Posterior cingulate gyrus (tissue), 11 donors: ENCODE data around the gene MAPK8IP3.
"Not testable (repeated sequence)": the region's sequence is repeated elsewhere in the genome, so short reads cannot be mapped to it uniquely, and the experiment has no call there.

Experiments used
- DNase-seq, 10 donors: peaks; one replicate each; pipeline versions ENCODE4 v3.0.0 to v3.0.0-alpha.2; 2020 to 2021; ENCODE audit warnings: mixed read lengths in 3 of 10
- intact Hi-C: fragments of 100-400 bp; cut with DNase I; formaldehyde crosslinking; loops from one replicate; pipeline ENCODE4 v1.15.1; 2023

MAPK8IP3 gene

DNA sequence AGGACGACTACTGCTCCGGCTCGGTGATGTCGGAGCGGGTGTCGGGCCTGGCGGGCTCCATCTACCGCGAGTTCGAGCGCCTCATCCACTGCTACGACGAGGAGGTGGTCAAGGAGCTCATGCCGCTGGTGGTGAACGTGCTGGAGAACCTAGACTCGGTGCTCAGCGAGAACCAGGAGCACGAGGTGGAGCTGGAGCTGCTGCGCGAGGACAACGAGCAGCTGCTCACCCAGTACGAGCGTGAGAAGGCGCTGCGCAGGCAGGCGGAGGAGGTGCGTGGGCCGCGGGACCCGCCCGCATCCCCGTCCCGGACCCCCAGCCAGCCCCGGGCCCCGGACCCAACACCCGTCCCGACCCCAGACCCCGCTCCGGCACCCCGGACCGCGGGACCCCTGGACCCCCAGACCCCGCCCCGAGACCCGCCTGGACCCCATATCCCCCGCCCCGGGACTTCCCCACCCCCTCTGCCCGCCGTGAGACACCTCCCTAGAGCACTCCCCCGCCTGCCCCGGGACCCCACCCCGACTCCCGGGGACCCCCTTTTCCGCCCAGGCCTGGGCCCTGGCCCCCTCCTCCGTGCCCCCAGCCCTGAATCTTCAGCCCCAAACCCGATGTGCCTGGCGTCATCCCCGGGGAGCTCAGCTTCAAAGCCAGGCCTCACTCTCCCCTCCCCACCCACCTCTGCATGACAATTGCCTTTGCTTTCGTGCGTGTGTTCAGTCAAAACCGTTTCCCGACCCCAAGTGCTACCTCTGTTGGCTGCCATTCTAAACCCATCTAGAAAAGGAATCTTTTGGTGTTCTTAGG lies 594 bp downstream of the MAPK8IP3 start:
- intact Hi-C loops, result loop anchor here (5.0 kb wide), 2 partner anchors 66 to 94 kb away; partner anchors contain the start of genes CRAMP1, EME2, IFT140 and MRPS34
- DNase-seq, result peak in 2 of 10 donors; percentile 73 to 80

DNA sequence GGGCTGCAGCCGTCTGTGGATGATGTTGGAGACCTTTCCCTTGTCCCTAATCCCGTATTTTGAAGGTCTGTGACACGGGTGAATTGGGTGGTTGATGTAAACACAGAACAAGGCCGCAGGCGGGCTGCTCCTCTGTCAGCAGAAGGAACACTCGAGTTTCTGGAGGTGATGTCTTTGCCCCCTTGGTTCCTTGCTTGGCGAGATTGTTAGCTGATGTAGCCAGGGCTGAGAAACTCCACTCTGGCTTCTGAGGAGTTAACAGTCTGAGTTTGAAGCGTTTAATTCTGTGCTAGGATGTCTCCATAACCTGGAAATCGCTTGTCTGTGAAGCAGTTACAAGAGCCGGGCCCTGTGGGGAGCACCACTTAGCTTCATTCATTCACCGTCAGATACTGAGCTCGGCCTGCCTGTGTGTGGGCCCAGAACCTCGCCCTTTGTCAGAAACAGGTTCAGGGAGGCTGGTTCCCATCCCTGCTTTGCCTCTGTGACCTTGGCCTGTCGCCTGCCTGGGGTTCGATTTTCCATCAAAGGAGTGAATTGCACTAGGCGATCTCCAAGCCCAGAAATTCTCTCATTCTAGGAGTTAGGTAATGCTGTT lies 1.3 kb downstream of the MAPK8IP3 start:
- intact Hi-C loops, result loop anchor here (5.0 kb wide), 2 partner anchors 65 to 95 kb away; partner anchors contain the start of genes CRAMP1, EME2, IFT140 and MRPS34
- peak in 3 of 10 donors; percentile 28 to 88 (median 77) for DNase-seq

DNA sequence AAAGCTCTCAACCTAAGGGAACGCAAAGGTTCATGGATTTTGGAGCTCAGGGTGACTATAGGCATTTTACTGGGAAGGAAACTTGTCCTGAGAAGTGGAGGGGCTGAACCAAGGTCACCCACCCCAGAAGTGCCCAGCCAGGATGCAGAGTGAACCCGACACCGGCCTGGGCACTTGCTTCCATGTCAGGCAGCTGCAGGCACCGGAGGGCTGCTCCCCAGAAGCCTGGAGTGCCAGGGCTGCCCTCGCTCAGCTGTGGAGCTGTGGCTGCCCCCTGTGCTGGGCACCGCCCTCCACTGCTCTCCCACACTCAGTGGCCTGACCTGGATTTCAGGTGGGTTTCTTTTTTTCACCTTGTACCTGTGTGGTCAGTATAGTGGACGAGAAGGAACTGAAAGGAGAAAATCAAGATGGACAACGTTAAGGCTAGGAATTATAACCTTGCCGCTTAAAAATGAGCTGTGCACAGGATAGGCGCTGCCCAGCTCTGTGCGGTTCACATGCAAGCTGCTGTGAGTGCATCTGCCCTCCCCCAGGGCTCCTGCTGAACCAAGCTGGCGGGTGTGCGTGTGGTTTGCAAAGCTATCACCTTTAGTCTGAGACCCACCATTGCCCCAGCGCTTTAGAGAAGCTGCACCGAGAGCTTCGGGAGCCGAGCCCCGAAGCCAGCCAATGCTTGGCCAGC lies 2.2 kb downstream of the MAPK8IP3 start:
- peak in 2 of 10 donors; percentile 59 to 65 for DNase-seq
- intact Hi-C loops, result loop anchor here (5.0 kb wide), 2 partner anchors 64 to 96 kb away; partner anchors contain the start of genes CRAMP1, EME2, IFT140 and MRPS34

DNA sequence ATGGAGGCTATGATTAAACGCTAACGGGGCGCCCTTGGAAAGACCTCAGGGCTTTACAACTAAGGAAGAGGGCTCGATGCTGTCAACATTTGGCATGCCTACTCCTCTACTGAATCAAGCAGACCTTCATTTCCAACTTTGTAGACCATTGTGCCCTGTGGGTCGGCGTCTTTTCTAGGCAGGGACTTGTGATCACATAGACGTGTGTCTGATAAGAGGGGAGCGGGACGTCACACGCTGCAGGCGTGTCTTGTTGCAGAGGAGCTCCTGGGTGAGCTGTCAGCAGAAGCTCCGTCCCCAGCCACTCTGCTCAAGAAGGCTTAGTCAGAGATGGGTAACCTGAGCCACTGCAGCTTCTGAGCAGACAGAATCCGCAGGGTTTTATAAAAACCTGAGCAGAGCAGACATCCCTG lies 2.8 kb downstream of the MAPK8IP3 start:
- DNase-seq, result peak in 7 of 10 donors; percentile 39 to 94 (median 78)
- intact Hi-C loops, result loop anchor here (5.0 kb wide), 2 partner anchors 64 to 96 kb away; partner anchors contain the start of genes CRAMP1, EME2, IFT140 and MRPS34

DNA sequence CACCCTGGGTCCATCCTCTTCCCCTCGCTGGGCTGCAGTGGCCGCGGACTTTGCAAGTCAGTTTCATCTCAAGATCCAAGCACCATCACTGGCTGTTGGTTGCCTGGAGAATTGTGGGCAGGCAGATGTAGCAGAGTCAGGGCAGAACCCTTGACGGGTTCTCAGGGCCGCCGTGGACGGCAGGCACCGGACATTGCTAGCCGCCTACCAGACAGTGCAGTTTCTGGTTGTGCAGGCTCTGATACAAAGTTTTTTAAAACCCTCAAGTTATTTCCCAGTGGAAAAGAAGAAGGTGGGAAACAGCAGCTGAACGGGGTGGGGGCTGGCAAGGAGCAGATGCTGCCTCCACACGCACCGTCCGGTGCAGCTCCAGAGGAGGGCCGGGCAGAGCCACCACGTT lies 3.4 kb downstream of the MAPK8IP3 start:
- DNase-seq, result peak in 1 of 10 donors; percentile 72
- intact Hi-C loops, result loop anchor here (5.0 kb wide), 2 partner anchors 63 to 97 kb away; partner anchors contain the start of genes CRAMP1, EME2, IFT140 and MRPS34

DNA sequence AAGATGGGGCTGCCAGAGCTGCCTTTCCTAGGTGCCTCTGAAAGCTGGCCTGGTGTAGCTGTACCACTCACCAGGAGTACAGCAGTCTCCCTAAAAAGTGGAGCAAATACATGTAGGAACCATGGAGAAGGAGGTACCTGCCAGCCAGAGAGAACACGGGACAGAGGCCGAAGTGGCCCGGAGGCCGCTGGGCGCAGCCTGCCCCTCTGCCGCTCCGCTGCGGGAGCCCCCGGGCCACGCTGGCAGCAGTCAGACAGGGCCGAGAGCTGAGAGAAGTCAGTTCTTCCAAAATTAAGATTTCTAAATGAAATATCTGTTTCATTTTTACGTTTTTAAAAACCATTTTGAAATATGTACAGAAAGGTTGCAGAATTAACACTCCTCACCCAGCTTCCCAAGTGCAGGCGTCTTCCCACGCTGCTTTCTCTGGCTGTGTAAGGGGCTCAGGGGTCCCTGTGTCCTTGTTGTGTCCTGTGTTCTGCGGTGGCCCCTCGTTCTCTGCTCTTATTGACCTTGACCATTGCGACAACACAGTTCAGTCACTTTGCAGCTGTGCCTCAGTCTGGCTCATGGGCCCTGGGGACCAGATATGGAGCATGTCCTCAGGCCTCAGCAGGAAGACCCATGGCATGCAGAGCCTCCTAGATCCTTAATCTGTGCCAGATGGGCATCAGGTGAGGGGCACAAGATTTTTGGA lies 5.0 kb downstream of the MAPK8IP3 start:
- intact Hi-C loops, result no loop called here
- peak in 3 of 10 donors; percentile 32 to 54 (median 50) for DNase-seq

DNA sequence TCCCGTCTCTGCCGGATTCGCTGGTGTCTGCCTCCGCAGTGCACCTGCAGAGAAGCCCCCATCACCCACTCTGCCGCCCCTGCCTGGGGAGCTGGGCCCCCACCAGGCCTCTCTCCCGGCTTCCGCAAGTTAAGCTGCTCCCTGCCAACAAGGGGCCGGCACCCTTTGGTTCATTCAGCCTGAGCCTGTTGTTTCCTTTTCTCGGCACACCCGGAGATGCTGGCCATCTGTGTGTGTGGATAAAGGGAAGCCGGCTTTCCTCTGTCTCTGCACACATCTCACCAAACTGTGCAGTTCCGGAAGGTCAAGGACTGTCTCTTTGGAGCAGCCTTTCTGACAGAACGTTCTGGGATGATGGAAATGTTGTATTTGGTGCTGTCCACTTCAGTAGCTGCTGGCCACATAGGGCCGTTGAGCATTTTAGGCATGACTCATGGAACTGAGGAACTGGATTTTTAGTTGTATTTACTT lies 6.8 kb downstream of the MAPK8IP3 start:
- DNase-seq, result peak in 3 of 10 donors; percentile 72 to 77 (median 76)
- intact Hi-C loops, result no loop called here

DNA sequence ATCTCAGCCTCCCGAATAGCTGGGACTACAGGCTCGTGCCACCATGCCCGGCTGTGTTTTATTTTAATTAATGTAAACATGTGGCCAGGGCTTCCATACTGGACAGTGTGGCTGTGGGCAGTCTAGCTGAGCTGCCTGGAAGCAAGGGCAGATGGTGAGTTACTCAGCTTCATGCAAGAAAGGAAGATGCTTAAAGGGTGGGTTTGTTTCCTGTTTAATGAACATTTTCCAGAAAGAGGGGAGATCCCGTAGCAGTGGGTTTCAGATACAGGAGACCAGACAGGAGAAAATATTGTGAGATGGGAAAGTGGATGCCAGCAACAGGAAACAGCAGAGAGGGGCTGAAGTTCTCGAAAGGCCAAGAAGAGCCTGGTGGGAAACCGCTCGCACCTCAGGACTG lies 7.3 kb downstream of the MAPK8IP3 start:
- intact Hi-C loops, result no loop called here
- DNase-seq, result peak in 3 of 10 donors; percentile 14 to 30 (median 24)

DNA sequence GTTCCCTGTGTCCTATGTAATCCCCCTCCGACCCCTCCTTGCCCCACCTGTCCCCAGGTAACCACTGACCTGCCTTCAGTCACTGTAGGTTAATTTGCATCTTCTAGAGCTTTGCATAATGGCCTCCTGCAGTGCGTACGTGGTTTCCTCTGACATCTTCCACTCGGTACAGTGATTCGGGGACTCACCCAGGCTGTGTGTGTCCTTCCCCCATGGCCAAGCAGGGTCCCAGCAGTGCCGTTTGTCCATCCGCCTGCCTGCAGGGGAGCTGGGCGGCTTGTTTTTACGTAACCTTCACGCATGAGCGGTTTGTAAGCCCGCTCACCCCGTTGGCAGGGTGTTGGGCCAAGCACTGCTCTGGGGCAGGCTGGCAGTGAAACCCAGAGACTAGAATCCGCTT lies 7.9 kb downstream of the MAPK8IP3 start:
- DNase-seq, result peak in 3 of 10 donors; percentile 72 to 80 (median 74)
- intact Hi-C loops, result no loop called here

DNA sequence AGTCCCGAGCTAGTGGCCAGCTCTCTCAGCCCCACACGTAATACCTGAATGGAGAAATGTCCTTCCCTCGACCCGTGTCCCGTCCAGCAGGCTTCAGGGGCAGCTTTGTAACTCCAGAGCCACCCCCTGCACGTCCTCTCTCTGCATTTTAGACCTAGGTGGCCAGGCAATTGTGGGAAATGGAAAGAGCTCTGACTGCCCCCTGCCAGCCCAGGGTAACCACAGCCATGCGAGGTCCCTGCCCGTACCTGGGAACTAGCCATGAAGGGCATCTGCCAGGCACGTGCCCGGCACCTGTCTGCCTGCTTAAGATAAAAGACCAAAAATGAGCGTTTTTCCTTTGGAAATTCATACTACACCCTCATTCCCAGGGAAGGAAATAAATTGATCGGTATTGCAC lies 9.2 kb downstream of the MAPK8IP3 start:
- intact Hi-C loops, result no loop called here
- DNase-seq, result peak in 3 of 10 donors; percentile 32 to 59 (median 57)

DNA sequence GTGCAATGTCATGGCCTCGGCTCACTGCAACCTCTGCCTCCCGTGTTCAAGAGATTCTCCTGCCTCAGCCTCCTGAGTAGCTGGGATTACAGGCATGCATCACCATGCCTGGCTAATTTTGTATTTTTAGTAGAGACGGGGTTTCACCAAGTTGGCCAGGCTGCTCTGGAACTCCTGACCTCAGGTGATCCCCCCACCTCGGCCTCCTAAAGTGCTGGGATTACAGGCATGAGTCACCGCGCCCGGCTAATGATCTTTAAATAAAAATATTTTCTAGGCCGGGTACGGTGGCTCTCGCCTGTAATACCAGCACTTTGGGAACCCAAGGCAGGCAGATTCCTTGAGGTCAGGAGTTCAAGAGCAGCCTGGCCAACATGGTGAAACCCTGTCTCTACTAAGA lies 12.2 kb downstream of the MAPK8IP3 start:
- DNase-seq, intact Hi-C loops: not testable (repeated sequence)

DNA sequence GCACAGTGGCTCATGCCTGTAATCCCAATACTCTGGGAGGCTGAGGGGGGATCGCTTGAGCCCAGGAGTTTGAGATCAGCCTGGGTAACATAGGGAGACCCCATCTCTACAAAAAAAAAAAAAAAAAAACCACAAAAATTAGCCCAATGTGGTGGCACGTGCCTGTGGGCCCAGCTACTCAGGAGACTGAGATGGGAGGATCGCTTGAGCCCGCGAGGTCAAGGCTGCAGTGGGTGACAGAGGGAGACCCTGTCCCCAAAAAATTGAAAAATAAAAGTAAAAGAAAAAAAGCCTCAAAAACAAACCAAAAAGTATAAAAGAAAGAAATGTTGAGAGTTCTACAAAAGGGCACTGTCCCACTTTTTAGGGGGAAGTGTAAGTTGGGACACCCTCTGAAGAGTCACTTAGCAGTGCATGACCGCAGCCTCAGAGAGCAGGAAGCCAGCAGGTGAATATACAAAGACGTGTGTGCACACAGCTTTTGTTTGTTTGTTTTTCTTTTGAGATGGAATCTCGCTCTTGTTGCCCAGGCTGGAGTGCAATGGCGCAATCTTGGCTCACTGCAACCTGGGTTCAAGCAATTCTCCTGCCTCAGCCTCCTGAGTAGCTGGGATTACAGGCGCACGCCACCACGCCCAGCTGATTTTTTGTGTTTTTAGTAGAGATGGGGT lies 13.7 kb downstream of the MAPK8IP3 start:
- intact Hi-C loops, DNase-seq: not testable (repeated sequence)

DNA sequence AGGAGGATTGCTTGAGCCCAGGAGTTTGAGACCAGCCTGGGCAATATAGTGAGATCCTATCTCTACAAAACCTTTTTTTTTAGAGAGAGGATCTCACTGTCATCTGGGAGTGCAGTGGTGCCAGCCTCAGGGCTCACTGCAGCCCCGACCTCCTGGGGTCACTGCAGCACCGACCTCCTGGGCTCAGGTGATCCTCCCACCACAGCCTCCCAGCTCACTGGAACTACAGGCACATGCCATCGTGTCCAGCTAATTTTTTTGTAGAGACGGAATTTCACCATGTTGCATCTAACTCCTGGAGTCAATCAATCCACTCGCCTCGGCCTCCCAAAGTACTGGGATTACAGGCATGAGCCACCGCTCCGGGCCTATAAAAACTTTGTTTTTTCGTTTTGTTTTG lies 15.4 kb downstream of the MAPK8IP3 start:
- intact Hi-C loops, result no loop called here
- DNase-seq, result no peak

DNA sequence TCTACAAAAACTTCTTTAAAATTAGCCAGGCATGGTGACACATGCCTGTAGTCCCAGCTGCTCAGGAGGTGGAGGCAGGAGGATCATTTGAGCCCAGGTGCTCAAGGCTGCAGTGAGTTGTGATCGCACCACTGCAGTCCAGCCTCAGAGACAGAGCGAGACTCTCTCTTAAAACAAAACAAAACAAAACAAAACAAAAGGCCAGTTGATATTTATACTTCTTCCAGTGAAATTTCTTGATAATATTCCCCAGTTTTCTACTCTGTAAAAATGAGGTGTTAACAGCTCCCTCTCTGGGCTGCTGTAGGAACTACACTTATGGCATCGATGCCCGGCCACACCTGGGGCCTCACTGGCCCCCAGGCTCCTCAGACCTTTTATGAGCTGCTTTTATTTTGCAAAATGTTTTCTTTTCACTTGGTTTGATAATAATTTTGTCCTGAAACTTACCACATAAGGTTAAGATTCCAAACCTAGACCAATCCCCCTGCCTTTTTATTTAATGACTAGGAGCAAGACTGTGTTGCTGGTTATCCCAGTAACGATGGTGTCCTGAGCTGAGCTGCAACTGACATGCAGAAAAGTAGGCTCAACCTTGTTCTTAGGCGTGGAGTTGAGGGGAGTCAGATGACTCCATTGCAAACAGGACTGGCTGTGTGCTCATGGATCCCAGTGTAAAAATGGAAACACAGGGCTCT lies 17.6 kb downstream of the MAPK8IP3 start:
- DNase-seq, result peak in 4 of 10 donors; percentile 40 to 59 (median 53)
- intact Hi-C loops, result no loop called here

DNA sequence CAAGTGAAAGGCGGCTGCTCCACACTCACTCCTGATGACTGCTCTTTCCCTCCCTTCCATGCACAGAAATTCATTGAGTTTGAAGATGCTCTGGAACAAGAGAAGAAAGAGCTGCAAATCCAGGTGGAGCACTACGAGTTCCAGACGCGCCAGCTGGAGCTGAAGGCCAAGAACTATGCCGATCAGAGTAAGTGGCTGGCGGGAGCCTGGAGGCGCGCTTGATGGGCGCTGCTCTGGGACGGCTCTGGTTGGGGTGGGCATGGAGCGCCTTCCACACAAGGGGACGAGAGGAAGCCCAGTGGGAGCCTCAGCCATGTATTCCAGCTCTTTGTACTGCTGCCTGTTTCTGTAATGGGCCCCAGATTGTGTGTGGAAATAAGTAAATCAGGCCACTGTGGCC lies 18.5 kb downstream of the MAPK8IP3 start:
- no peak for DNase-seq

DNA sequence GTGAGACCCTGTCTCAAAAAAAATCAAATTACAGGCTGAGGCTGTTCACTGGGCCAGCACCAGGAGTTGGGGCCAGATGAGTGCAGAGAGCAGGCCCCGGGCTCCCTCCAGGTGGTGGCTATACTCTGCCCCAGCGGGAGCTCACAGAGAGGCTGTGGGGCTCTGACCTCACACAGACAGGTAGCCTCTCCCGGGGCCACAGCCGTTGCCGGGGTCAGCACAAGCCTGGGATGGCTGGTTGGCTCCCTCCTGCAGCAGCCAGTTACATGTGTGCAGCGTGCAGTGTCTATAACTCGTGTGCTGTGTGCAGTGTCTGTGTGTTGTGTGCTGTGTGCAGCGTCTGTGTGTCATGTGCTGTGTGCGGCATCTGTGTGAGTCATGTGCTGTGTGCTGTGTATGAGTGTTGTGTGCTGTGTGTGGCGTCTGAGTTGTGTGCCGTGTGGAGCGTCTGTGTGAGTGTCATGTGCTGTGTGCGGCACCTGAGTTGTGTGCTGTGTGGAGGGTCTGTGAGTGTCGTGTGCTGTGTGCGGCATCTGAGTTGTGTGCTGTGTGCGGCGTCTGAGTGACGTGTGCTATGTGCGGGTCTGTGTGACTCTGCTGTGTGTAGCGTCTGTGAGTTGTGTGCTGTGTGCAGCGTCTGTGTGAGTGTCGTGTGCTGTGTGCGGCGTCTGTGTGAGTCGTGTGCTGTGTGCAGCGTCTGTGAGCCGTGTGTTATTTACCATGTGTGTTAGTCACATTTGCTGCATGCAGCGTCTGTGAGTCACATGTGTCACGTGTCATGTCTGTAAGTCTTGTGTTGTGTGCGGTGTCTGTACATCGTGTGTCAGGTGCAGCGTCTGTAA lies 20.9 kb downstream of the MAPK8IP3 start:
- DNase-seq, result no peak
- intact Hi-C loops, result no loop called here

More for the DNA sequence above, 18.5 kb downstream of the MAPK8IP3 start:
- intact Hi-C loops, result no loop called here

DNA sequence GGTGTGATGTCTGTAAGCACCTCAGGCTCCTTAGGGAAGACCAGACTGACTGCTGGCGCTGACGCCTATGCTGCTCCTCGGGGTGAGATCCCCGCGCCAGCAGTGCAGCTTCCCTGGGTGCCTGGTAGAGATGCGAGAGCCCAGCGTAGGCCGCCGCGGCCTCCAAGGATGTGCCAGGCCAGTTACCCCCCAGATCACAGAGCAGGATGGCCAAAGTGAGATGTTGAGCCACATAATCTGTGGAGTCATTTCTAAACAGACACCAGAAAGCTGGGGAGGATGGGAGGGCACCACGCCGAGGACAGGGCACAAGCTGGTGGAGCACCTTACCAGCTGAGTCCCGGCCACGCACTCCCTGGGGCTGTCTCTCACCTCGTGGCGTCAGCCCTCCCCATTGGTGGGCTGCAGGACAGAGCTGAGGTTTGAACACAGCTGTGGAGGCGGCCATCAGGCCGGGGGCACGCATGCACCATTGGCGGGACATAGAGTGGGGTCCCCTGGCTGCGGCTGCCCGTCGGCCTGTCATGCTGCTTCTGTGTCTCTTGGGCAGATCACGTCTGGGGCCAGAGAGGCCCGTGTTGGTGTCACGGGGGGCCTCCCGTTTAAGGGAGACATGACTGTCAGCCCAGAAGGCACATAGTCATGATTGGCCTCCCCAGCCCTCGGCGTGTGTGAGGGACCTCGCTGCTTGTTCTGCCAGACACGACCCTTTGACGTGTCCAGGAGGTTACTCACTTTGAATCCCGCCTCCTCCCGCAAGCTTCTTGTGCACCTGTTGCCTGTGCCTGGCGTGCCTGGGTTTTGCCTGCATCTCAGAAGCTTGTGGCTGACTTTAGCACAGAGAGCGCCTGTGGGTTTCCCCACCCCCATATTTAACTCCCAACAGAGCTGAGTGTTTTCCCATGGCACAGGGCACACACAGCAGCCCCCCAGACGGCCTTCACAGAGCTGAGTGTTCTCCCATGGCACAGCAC lies 21.9 kb downstream of the MAPK8IP3 start:
- no peak for DNase-seq
- intact Hi-C loops, result no loop called here
